Fibroblast of skin of scalp (primary cell): ENCODE results near the gene TFDP2.
"Not testable (repeated sequence)": the region's sequence is repeated elsewhere in the genome, so short reads cannot be mapped to it uniquely, and the experiment has no call there.

ENCODE experiments used
- DNase-seq: peaks from one replicate; pipeline ENCODE4 v3.0.0-alpha.2; 2013

TFDP2 gene

DNA sequence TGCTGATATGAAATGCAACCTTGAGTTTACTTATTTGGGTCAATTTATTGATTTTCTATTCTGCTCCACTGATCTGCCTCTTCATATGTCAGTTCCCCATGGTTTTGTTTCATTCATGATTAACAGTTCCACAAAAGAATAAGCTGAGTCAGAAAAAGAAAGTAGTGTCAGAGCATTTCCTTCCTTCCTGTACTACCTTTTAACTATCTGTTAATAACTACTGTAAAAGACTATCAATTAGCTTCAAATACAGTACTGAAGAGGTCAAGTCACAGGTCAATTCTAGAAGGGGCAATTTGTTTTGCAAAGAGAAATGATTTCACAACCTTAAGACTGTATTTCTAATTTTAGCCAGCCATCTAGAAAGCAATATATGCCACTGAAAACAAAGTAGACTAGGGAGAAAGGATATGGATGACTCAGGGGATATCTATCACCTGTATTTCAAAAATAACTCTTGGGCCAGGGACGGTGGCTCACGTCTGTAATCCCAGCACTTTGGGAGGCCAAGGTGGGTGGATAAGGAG is 129.5 kb downstream of the TFDP2 start:
- no peak for DNase-seq

DNA sequence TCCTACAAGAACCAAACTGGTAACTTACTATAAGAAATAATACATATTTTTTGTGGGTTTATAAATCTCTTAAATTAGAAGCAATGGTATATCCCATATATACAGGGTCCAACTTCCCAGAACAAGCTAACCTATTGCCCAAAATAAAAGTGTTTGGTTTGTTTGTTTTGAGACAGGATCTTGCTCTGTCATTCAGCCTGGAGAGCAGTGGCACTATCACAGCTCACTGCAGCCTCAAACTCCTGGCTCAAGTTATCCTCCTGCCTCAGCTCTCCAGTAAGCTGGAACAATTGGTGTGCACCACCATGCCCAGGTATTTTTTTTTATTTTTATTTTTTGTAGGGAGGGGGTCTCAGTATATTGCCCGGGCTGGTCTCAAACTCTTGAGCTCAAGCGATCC is 135.4 kb downstream of the TFDP2 start:
- no peak for DNase-seq

DNA sequence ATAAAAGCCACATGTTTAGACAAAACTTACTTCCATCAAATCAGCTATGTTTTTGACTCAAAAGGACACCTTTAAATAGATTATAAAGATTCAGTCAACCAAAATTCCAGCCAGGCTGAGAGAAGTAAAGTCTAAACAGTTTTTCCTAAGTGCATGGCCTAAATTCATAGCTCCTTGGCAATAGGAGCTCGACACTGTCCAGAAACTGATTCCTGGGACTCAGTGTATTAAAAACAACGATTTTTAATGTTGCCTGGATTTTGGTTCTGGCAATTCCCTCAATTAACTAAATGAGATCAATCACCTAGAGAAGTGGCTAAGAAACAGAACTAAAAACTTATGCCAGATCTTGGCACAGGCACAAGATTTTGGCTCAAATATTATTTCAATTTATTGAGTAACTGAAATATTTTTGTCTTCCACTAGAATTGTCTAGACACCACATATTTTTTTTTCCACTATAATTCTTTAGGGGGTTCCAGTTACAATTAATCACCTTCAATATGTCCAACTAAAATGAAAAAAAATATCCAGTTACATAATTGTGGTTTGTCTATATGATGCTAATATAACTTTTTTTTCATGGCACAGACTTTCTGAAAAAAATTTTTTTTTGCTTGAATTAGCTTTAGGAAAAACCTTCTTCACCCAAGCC is 135.9 kb downstream of the TFDP2 start:
- peak; percentile 58 for DNase-seq

DNA sequence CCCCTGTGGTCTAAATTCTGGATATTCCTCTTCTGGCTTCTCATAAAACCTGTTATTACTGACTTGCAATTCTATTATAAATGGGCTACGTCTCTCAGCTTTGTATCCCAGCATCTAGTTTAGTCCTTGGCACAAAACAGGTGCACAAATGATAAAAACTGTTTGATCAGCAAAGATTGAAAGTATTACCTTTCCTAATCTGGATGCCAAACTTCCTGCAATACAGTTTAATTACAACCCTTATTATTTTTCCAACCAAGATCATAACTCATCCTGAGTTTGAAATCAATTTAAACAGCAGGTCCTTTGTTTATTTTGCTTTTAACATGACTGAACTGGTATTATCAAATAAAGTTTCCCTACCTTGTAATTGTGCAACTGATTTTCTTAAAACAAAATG is 140.3 kb downstream of the TFDP2 start:
- DNase-seq, result no peak

DNA sequence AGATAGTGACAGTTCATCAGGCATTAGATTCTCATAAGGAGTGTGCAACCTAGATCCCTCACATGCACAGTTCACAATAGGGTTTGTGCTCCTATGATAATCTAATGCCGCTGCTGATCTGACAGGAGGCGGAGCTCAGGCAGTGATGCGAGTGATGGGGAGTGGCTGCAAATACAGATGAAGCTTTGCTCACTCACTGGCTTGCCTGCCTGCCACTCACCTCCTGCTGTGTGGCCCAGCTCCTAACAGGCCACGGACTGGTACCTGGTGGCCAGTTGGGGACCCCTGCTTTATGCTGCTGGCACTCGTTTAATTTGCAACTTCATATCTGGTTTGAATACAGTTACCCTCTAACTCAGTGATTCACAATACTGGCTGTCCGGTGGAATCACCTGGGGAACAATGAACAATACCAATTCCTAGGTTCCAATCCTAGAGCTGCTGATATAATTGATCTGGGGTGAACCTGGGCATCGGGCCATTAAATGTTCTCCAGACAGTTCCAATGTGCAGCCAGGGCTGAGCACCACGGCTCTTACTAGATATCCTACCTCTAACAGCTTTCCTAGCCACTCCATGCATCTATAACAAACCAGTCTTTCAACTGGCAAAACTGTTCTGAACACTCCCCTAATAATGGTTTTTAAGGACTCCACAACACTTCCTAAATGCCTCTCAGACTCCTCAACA is 141.5 kb downstream of the TFDP2 start:
- DNase-seq, result no peak

DNA sequence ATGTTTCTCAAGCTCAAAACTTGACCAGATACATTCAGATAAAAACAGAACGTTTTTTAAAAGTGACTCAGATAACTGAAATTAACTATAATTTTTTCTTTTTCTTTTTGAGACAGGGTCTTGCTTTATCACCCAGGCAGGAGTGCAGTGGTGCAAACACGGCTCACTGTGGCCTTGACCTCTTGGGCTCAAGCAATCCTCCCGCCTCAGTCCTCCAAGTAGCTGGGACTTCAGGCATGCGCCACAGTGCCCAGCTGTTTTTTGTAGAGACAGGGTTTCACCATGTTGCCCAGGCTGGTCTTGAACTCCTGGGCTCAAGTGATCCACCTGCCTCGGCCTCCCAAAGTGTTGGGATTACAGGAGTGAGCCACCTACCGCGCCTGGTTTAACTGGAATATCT is 144.4 kb downstream of the TFDP2 start:
- DNase-seq, result not testable (repeated sequence)

DNA sequence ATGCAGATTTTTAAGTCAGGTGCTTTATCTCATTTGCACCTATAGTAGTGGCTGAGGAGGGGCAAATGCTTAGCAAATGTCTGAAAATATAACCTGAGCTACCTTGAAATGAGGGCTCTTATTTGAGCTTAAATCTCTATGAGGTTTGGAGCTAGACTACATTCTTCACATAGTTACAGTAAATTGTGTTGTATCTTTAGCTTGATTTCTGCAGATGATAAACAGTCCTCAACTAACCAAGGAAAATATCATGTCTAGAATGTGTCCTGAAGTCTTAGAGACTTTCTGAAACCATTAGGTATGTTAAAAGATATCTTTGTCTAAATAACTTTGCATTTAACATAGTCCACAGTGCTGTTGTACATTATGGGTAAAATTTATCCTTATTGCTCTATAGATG is 145.3 kb downstream of the TFDP2 start:
- DNase-seq, result no peak

DNA sequence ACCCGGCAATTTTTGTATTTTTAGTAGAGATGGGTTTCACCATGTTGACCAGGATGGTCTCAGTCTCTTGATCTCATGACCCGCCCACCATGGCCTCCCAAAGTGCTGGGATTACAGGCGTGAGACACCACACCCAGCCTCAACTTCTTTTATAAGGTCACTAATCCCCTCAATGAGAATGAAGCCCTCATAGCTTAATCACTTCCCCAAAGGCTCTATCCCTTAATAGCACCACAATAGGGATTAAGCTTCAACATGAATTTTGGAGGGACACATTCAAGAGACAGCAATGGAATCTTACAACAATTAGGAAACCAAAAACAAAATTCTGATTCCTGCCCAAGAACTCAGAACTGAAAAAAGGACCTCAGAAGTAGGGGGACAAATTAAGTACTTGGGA is 146.1 kb downstream of the TFDP2 start:
- no peak for DNase-seq

DNA sequence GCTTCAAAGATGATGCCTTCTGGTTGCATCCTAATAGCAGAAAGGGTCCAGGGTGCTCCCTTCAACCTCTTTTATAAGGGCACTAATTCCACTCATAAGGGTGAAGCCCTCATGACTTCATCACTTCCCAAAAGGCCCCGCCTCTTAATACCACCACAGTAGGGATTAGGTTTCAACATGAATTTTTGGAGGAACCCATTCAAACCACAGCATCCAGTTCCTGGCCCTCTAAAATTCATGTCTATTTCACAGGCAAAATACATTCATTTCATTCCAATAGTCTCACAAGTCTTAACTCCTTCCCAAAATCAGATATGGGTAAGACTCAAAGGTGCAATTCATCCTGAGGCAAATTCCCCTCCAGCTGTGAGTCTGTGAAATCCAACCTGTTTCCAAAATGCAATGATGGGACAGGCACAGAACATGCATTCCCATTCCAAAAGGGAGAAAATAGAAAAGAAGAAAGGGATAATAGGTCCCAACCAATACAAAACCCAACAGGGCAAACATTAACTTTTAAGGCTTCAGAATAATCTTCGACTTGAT is 148.9 kb downstream of the TFDP2 start:
- DNase-seq, result peak; percentile 36

DNA sequence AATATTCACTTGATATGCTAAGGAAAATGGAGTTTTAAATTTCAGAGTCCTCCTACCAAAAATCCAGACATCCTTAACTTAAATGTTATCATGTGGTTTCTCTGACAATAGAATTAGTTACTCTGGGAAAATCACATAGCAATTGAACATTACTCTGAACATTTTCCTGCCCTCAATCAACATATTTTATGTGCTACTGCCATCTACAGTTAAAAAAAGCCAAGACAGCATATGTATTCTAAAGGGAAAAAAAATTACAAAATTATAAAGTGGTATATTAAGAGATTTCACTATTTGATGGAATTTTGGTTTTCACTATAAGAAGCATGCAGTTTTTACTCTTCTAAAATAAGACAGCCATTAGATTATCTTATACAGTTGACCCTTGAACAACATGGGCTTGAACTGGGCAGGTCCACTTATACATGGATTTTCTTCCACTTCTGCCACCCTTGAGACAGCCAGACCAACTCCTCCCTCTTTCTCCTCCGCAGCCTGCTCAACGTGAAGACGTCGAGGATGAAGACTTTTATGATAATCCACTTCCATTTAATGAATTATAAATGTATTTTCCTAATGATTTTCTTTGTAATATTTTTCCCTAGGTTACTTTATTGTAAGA is 150.6 kb downstream of the TFDP2 start:
- peak; percentile 47 for DNase-seq

DNA sequence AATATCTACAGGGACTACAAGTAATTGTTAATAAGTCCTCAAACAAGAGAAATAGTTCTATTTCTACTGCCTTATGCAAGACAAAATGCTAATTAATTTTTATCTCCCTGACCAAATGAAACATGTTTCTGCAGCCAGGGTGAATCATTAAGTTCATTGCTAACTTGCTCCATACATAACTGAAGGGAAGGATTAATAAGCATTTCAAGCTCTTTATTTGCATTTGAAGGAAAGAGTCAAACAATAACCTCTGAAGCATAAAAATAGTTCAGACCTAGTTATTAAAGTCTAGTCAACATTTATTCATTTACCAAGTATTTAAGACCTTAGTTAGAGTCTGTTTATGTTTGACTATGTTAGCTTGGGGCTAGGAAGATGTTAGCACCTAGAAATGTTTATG is 152.9 kb downstream of the TFDP2 start:
- no peak for DNase-seq

DNA sequence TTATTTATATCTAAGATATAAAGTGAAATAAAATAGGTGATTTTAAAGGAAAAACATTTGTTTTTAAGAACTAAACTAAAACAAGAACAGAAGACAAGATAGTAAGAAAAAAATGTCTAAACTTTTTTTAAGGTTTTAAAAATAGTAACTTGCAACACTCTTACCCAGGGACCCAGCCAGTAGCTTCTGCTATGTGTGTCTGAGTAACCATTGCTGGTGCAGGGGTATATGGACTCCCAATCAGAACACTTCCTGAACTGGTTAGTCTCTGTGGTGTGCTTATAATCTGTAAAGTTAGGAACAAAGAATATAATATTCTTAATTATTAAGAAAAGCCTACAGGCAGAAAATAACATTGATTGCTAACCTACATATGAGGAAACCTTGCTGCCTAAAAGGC is 154.5 kb downstream of the TFDP2 start:
- DNase-seq, result no peak

DNA sequence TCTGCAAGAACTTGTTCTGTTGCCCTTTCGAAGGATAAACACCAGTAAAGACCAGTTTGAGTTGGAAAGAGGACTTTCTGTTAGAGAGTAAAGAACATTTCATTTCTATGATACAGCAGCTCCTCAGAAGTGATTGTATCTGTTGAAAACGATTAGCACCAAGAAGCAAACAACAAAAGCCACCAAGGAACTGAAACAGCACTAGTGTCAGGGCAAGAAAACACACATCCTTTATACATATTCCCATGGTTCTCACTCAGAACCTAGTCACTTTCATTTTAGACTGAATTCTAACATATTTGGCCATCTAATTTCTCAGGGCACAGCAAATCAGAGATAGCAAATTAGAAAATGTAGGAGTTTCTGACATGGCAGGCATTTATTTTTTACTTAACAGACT is 156.8 kb downstream of the TFDP2 start:
- DNase-seq, result no peak

DNA sequence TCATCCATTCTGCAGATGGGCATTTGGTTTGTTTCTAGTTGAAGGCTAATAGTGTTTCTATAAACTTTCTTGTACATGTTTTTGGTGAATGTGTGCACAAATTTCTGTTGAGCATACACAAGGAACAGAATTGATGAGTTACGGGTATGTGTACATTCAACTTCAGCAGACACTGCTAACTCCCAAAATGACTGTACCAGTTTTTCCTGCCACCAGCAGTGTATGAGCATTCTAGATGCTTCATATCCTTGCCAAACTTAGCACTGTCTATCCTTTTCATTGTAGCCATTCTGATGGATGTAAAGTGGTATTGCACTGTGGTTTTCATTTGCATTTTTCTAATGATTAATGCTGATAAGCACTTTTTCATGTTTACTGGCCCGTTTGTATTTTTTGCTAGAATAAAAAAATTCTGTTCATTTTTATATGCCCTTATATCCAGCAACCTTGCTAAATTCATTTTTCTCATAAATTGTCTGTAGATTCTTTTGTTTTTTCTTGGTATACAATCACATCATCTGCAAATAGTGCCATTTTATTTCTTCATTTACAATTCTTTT is 162.7 kb downstream of the TFDP2 start:
- DNase-seq, result no peak

DNA sequence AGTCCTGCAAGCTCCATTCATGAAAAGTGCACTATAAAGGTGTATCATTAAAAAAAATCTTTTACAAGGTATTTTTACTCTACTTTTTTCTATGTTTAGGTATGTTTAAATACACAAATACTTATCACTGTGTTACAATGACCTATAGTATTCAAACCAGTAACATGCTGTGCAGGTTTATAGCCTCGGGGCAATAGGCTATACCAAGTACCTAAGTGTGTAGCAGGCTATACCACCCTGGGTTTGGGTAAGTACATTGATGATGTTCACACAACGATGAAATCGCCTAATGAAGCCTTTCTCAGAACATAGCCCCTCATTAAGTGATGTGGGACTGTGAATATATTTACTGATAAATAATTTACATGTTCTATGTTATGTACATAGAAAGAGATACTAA is 168.3 kb downstream of the TFDP2 start:
- DNase-seq, result no peak

DNA sequence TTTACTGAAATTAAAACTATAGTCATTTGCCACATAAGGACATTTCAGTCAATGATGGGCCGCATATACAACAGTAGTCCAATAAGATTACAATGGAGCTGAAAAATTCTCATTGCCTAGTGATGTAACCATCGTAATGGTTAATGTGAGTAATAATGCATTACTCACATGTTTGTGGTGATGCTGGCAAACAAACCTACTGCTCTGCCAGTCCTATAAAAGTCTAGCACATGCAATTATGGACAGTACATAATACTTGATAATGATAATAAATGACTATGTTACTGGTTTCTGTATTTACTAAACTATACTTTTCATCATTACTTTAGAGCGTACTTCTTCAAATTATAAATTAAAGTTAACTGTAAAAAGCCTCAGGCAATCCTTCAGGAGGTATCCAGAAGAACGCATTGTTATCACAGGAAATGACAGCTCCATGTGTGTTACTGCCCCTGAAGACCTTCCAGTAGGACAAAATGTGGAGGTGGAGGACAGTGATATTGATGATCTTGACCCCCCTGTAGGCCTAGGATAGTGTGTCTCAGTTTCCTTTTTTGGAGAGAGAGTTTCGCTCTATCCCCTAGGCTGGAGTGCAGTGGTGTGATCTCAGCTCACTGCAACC is 170.2 kb downstream of the TFDP2 start:
- peak; percentile 75 for DNase-seq

DNA sequence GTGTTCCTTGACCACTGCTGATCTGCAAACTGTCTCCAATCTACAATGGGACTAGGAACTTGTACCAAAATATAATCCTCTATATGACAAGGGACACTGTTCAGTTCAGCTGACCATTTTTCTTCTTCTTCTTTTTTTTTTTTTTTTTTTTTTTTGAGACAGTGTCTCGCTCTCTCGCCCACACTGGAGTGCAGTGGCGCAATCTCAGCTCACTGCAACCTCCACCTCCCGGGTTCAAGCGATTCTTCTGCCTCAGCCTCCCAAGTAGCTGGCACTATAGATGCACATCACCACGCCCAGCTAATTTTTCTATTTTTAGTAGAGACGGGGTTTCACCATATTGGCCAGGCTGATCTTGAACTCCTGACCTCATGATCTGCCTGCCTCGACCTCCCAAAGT is 174.6 kb downstream of the TFDP2 start:
- DNase-seq, result not testable (repeated sequence)

DNA sequence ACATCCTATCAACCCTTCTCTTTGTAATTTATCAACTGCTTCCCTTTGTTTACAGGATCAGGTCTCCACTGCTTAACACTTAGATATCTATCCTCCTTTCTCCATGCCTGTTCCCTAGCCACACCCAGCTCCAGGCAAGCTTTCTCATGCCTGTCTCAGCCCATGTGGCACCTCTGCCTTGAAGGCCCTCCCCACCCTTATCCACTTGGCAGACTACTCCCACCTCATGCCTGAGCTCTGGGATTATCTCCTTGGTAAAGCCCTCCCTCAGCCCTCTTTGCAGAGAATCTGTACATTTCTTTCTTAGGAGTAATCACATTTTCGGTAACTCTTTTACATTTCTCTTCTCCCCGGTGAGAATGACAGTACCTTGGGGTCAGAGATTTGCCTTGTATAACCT is 176.9 kb downstream of the TFDP2 start:
- DNase-seq, result peak; percentile 50

DNA sequence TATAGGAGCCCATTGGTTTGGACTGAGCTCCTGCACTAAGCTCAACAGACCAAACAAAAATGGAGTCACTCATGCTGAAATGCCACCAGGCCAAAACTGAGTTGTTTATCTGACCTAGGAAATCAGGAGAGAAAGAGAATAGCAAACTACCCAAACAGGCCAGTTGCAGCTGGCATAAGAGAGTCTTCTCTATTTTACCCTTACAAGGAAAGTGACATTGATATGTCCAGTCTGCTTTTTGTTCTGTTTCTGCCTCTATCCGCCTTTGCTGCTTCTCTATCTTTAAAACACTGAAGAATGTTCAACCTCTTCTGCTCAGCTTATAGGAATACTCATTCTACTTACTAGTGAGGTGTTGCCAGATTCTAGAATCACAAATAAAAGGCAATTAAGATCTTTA is 177.8 kb downstream of the TFDP2 start:
- no peak for DNase-seq

DNA sequence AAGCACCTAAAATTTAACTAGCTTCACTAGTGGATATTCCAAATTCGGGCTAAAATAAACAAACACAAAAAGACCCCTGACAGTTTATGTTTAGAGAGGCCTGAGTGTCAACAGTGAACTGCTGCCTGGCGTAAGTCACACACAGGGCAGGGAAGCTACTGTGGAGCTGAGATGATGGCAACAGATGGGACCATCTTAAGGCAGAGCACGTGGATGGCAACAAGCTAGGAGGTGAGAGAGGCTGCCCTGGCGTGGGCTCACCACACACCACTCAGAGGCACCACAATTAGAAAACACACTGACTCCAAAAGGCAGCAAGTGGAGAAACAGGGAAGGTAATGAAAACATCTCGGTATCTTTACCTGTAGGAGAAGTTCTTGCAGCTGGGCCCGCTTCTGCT is 179.6 kb downstream of the TFDP2 start:
- no peak for DNase-seq

DNA sequence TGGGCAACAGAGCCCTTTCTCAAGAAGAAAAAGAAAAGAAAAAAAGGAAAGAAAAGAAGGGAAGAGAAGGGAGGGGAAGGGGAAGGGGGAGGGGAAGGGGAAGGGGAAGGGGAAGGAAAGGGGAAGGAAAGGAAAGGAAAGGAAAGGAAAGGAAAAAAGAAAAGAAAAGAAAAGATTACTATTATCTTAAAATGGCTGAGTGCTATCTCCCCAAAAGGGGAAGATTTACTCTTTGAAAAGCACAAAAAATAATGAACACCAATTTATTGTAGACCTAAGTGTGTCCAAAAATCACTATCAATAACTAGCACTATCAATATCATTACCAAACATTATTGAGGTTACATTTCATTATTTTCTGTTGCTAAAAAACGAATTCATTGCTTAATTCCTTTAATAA is 183.9 kb downstream of the TFDP2 start:
- no peak for DNase-seq

DNA sequence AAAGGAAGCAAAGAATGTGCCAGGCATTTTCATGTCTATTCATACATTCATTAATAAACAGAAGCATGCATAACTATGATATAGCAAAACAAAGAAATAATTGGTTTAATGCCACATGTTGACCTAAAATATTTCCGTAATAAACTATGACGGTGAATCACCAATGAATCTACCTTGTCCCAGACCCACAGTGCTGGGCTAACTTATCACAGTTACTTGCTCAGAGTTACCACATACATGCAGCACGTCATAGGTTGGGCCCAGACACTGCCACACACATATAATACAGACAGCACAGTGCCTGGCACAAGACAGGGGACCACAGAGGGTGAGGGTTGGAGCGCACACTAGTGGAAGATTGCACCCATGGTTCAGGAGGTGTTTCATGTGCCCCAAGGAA is 186.0 kb downstream of the TFDP2 start:
- DNase-seq, result no peak

DNA sequence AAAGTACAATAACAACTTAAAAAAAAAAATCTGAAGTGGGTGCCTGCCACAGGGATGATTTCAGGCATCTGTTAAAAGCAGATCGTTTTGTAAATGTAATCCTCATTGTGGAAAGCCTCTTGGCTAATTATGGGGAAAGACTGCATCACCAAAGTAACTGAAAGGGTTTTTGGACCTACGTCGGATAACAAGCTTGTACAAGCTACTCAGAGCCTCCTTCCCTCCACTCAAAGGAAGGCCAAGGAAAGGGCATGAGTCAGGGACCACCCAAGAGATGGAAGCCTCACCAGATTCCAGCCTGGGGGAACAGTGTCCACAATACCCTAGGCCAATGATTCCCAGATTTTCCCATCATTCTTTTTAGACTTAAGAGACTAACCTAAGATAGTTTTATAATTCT is 188.6 kb downstream of the TFDP2 start:
- DNase-seq, result peak; percentile 88
